ENCODE data around the gene AJM1.

Gene AJM1

GRCh38 chr9:136861874-136862457, 19.7 kb downstream of the AJM1 start:
- DNase-seq (ENCODE audit: low spot score) = no peak
- Histone ChIP-seq H3K14ac (ENCODE audit: low read length) (peak overlapping the region; percentile 38), H4K91ac (ENCODE audit: low read depth, low read length, poor library complexity) (no peak overlapping the region), H3K4me1 (ENCODE audit: control insufficient read depth in 2 of 2, insufficient read depth in 1 of 2, low read depth in 1 of 2, low read length in 2 of 2) (peaks cover 7 to 8% of the 10 kb centered on the region in 2 donors), H2BK15ac (ENCODE audit: low read length) (no peak overlapping the region), H2BK5ac (ENCODE audit: low read length) (no peak overlapping the region), H3K23ac (ENCODE audit: low read depth, low read length, poor library complexity) (no peak overlapping the region), H3K27me3 (ENCODE audit: control insufficient read depth in 3 of 3, insufficient read depth in 3 of 3, low read depth in 1 of 3, low read length in 3 of 3) (no peaks in the 10 kb centered on the region), H3K9ac (ENCODE audit: low read depth, low read length, poor library complexity) (no peak overlapping the region), H3K36me3 (replicated peaks in 1 of 2; ENCODE audit: control insufficient read depth in 2 of 2, insufficient read depth in 2 of 2, low read length in 2 of 2) (peaks cover 39 to 61% of the 10 kb centered on the region in 2 donors), H3K4me3 (ENCODE audit: low read length in 2 of 2) (no peak overlapping the region), H2AK5ac (ENCODE audit: low read depth, low read length) (no peak overlapping the region), H3K18ac (ENCODE audit: low read length) (no peak overlapping the region), H3K4ac (ENCODE audit: low read length) (no peak overlapping the region), H4K8ac (ENCODE audit: low read depth, low read length) (peak overlapping the region; percentile 17), H2BK120ac (ENCODE audit: low read depth, low read length) (no peak overlapping the region), H3K79me1 (ENCODE audit: low read depth, low read length) (peaks cover 36% of the 10 kb centered on the region), H3K27ac (replicated peaks; ENCODE audit: low read length) (no peak overlapping the region), H2AFZ (ENCODE audit: low read length) (no peak overlapping the region), H3K9me3 (replicated peaks in 1 of 2; ENCODE audit: control insufficient read depth in 2 of 2, insufficient read depth in 1 of 2, low read depth in 1 of 2, low read length in 2 of 2) (peaks cover 0 to 1% of the 10 kb centered on the region in 2 donors), H3K4me2 (ENCODE audit: insufficient read depth, low read length, poor library complexity, severe bottlenecking) (no peak overlapping the region), H2BK12ac (ENCODE audit: low read length) (no peak overlapping the region)
- no CpG with 5 or more reads among the region's 26 CpGs for WGBS, 2 donors (ENCODE audit: extremely low coverage in 2 of 2, insufficient read length in 2 of 2, insufficient replicate concordance in 1 of 2)

GRCh38 chr9:136862849-136863622, 20.8 kb downstream of the AJM1 start:
- no peaks in the 10 kb centered on the region for H3K27me3 ChIP-seq (ENCODE audit: control insufficient read depth in 3 of 3, insufficient read depth in 3 of 3, low read depth in 1 of 3, low read length in 3 of 3)
- WGBS, 2 donors (ENCODE audit: extremely low coverage in 2 of 2, insufficient read length in 2 of 2, insufficient replicate concordance in 1 of 2) = no CpG with 5 or more reads among the region's 31 CpGs
- no peak overlapping the region for H2BK12ac ChIP-seq (ENCODE audit: low read length)
- H3K27ac ChIP-seq (replicated peaks; ENCODE audit: low read length) = no peak overlapping the region
- no peak overlapping the region for H3K4me2 ChIP-seq (ENCODE audit: insufficient read depth, low read length, poor library complexity, severe bottlenecking)
- no peak overlapping the region for H4K91ac ChIP-seq (ENCODE audit: low read depth, low read length, poor library complexity)
- peaks cover 6 to 12% of the 10 kb centered on the region in 2 donors for H3K9me3 ChIP-seq (replicated peaks in 1 of 2; ENCODE audit: control insufficient read depth in 2 of 2, insufficient read depth in 1 of 2, low read depth in 1 of 2, low read length in 2 of 2)
- no peak overlapping the region for H2AFZ ChIP-seq (ENCODE audit: low read length)
- no peak overlapping the region for H3K23ac ChIP-seq (ENCODE audit: low read depth, low read length, poor library complexity)
- no peak for DNase-seq (ENCODE audit: low spot score)
- H3K9ac ChIP-seq (ENCODE audit: low read depth, low read length, poor library complexity) = no peak overlapping the region
- H3K79me1 ChIP-seq (ENCODE audit: low read depth, low read length) = peaks cover 33% of the 10 kb centered on the region
- no peak overlapping the region for H3K14ac ChIP-seq (ENCODE audit: low read length)
- peak overlapping the region; percentile 29 for H2BK5ac ChIP-seq (ENCODE audit: low read length)
- no peak overlapping the region for H2AK5ac ChIP-seq (ENCODE audit: low read depth, low read length)
- no peak overlapping the region for H3K4me3 ChIP-seq (ENCODE audit: low read length in 2 of 2)
- no peak overlapping the region for H3K4ac ChIP-seq (ENCODE audit: low read length)
- H3K4me1 ChIP-seq (ENCODE audit: control insufficient read depth in 2 of 2, insufficient read depth in 1 of 2, low read depth in 1 of 2, low read length in 2 of 2) = peaks cover 7 to 8% of the 10 kb centered on the region in 2 donors
- H2BK120ac ChIP-seq (ENCODE audit: low read depth, low read length) = no peak overlapping the region
- H4K8ac ChIP-seq (ENCODE audit: low read depth, low read length) = no peak overlapping the region
- peaks cover 39 to 64% of the 10 kb centered on the region in 2 donors for H3K36me3 ChIP-seq (replicated peaks in 1 of 2; ENCODE audit: control insufficient read depth in 2 of 2, insufficient read depth in 2 of 2, low read length in 2 of 2)
- no peak overlapping the region for H2BK15ac ChIP-seq (ENCODE audit: low read length)
- H3K18ac ChIP-seq (ENCODE audit: low read length) = no peak overlapping the region

- no peak overlapping the region for H4K8ac ChIP-seq (ENCODE audit: low read depth, low read length)
- peaks cover 33% of the 10 kb centered on the region for H3K79me1 ChIP-seq (ENCODE audit: low read depth, low read length)
- peak overlapping the region; percentile 29 for H2BK5ac ChIP-seq (ENCODE audit: low read length)
- no peak overlapping the region for H3K14ac ChIP-seq (ENCODE audit: low read length)
- H2AK5ac ChIP-seq (ENCODE audit: low read depth, low read length) = no peak overlapping the region
- H3K18ac ChIP-seq (ENCODE audit: low read length) = no peak overlapping the region
- no peak overlapping the region for H2BK120ac ChIP-seq (ENCODE audit: low read depth, low read length)
- H3K36me3 ChIP-seq (replicated peaks in 1 of 2; ENCODE audit: control insufficient read depth in 2 of 2, insufficient read depth in 2 of 2, low read length in 2 of 2) = peaks cover 36 to 69% of the 10 kb centered on the region in 2 donors
- no peak overlapping the region for H4K91ac ChIP-seq (ENCODE audit: low read depth, low read length, poor library complexity)
- peaks cover 10 to 17% of the 10 kb centered on the region in 2 donors for H3K9me3 ChIP-seq (replicated peaks in 1 of 2; ENCODE audit: control insufficient read depth in 2 of 2, insufficient read depth in 1 of 2, low read depth in 1 of 2, low read length in 2 of 2)
- H3K9ac ChIP-seq (ENCODE audit: low read depth, low read length, poor library complexity) = no peak overlapping the region
- H3K23ac ChIP-seq (ENCODE audit: low read depth, low read length, poor library complexity) = no peak overlapping the region
- no peak overlapping the region for H2BK15ac ChIP-seq (ENCODE audit: low read length)
- H3K27ac ChIP-seq (replicated peaks; ENCODE audit: low read length) = no peak overlapping the region
- H3K4me3 ChIP-seq (ENCODE audit: low read length in 2 of 2) = peak overlapping the region in 1 of 2 donors; percentile 9
- DNase-seq (ENCODE audit: low spot score) = no peak
- no peak overlapping the region for H2BK12ac ChIP-seq (ENCODE audit: low read length)
- no CpG with 5 or more reads among the region's 12 CpGs for WGBS, 2 donors (ENCODE audit: extremely low coverage in 2 of 2, insufficient read length in 2 of 2, insufficient replicate concordance in 1 of 2)
- H2AFZ ChIP-seq (ENCODE audit: low read length) = no peak overlapping the region
- no peak overlapping the region for H3K4ac ChIP-seq (ENCODE audit: low read length)
- H3K4me1 ChIP-seq (ENCODE audit: control insufficient read depth in 2 of 2, insufficient read depth in 1 of 2, low read depth in 1 of 2, low read length in 2 of 2) = peaks cover 7 to 8% of the 10 kb centered on the region in 2 donors
- no peak overlapping the region for H3K4me2 ChIP-seq (ENCODE audit: insufficient read depth, low read length, poor library complexity, severe bottlenecking)
- no peaks in the 10 kb centered on the region for H3K27me3 ChIP-seq (ENCODE audit: control insufficient read depth in 3 of 3, insufficient read depth in 3 of 3, low read depth in 1 of 3, low read length in 3 of 3)
Observed at GRCh38 chr9:136863623-136864273, 21.5 kb downstream of the AJM1 start.

Data from neuronal stem cell (in vitro differentiated cells).